NCI-H1105 (cell line): ENCODE data around the gene PKN1.
"Not testable (repeated sequence)": the region's sequence is repeated elsewhere in the genome, so short reads cannot be mapped to it uniquely, and the experiment has no call there.

Experiments
- DNase-seq: peaks from one replicate; lab custom pipeline; 2025; lab: John Stamatoyannopoulos, UW

Gene PKN1

GRCh38 chr19:14487370-14488125, 54.4 kb downstream of the PKN1 start:
- no peak for DNase-seq

DNA sequence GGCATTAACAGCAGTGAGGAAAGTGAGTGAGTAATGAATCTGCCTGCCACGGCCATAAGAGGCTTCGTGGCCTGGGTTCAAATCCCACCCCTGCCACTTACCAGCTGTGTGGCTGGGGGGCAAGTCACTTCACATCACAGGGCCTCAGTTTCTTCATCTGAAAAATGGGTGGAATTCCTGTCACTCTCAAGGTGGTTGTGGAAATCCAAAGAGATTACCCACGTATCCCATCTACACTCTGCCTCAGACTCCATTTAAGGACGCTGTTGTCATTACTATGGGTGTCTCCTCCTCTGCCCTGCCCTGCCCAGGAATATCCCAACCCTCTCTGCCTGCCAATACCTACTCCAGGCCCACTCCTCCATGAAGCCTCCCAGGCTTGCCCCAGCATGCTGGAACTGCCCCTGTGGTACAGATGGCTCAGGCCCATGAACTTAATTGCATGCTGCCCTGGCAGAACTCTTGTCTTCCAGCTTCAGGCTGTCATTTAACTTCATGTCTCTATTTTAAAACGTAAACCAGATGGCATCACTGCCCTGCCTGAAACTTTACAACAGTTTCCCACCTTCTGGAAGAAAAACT, 59.7 kb downstream of the PKN1 start:
- DNase-seq: no peak

DNA sequence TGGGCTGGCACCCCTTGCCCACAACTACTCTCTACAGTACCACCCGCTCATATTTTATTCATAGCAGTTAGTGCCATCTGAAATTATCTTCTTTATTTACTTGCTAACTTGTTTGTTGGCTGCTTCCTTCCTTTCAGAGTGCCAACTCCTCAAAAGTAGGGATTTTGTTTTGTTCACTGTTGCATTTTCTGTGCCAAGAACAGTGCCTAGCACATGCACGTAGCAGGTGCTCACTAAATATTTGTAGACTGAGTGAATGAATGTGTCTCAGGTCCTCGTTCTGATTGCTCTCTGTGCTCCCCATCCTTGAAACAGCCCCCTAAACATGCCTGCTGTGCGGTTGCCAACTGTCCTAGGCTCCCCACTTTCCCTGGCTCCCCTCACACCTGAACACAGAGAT, 61.3 kb downstream of the PKN1 start:
- no peak for DNase-seq

DNA sequence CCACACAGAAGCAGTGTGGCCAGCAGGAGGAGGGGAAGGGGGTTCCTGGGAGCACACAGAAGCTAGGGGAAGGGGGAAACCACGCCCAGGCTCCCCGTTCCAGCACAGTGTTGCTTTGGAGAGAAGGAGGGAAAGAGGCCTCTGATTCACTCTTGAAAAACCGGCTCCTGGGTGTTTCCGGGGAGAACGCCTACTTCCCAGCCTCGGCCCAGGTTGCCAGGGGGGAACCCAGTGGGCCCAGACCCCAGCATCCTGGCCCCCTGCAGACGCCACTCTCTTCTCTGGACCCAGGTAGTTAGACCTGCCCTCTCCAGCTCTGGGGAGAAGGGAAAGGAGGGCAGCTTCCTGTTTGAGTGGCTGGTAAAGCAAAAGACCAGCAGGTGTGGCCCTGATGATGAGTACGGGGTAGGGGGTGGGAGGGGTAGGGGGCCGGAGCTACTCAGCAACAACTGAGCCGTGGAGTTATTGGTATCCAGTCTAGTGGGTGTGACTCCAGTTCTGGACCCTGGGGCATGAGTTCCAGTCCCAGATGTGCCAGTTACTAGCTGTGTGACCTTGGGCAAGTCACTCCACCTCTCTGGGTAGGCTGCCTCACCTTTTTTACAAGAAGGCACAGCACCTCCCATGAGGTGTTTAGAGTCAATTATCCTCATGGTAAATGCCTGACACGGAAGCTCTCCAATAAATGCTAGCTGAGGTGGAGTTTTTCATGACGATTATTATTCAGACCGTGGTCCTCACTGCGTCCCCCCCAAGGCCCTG, 62.0 kb downstream of the PKN1 start:
- DNase-seq: no peak

- DNase-seq: no peak
These were observed 62.5 kb downstream of the PKN1 start for GRCh38 chr19:14495672-14496028.

GRCh38 chr19:14496029-14496833, 63.1 kb downstream of the PKN1 start, which contains the start of gene GIPC1:
GIPC1 (minus strand) TSS chr19:14496127; CDS start chr19:14482976, 13,151 bp downstream.
- DNase-seq: peak; percentile 98

GRCh38 chr19:14496834-14497227, 63.7 kb downstream of the PKN1 start:
- DNase-seq: no peak

DNA sequence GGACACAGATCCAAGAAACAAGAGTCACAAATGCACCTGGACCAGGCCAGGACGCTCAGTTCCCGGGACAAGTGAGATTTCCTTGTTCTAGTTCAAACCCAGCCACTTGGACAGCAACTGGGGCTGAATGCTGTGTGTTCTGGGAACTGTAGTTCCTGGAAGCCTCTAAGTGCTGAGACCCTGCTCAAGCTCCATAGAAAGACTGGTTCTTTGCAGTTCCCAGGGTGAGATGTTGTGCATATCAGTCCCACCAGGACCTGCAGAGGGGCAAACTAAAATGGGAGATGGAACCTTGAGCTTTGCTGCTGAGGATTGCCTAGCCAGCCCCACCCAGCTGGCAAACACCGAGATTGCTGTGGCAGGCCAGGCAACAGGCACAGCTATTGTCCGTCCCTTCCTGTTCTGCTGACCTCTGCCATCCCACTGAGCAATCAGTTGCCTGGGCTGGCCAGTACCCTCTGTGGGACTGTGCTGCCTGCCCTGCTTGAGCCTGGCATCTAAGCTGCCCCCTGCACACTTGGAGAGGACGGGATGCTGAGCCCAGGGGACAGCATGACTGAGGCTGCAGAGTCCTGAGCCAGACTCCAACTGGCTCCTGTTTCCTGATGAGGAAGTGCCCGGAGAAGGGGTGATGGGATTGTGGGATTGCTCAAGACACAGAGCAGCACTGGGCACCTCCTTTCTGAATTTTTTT, 64.3 kb downstream of the PKN1 start:
- DNase-seq: no peak

DNA sequence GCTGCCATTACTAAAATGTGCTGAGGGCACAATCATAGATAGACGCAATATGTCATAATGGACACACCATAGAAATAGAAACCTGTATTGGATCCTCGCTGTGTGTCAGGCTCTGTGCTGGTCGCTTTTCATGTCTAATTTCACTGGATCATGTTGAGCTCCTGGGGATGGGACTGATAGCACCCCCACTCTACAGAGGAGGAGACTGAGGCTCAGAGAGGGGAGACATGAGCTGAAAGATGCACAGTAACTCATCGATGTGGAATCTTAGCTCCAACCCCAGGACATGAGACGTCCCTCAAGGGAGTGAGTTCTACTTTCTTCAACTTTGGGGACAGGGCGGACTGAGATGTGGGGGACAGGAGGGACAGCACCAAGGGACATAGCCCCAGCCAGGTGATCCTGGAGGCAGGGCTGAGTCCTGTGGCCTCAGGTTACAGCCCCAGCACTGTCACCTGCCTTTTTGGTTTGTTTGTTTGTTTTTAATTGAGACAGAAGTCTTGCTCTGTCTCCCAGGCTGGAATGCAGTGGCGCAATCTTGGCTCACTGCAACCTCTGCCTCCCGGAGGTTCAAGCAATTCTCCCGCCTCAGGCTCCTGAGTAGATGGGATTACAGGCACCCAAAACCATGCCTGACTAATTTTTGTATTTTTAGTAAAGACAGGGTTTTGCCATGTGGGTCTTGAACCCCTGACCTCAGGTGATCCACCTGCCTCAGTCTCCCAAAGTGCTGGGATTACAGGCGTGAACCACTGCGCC, 69.4 kb downstream of the PKN1 start:
- DNase-seq: no peak

- no peak for DNase-seq
These were observed 70.2 kb downstream of the PKN1 start for GRCh38 chr19:14503285-14503684.

DNA sequence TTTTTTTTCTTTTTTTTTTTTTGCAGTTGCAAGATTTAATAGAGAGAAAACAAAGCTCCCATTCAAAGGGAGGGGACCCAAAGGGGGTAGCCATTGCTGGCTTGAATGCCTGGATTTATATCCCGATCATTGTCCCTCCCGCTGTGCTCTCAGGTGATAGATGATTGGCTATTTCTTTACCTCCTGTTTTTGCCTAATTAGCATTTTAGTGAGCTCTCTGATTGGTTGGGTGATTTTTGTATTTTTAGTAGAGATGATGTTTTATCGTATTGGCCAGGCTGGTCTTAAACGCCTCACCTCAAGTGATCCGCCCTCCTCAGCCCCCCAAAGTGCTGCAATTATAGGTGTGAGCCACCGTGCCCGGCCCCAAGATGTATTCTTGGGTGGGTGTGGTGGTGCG, 71.5 kb downstream of the PKN1 start:
- DNase-seq: not testable (repeated sequence)

DNA sequence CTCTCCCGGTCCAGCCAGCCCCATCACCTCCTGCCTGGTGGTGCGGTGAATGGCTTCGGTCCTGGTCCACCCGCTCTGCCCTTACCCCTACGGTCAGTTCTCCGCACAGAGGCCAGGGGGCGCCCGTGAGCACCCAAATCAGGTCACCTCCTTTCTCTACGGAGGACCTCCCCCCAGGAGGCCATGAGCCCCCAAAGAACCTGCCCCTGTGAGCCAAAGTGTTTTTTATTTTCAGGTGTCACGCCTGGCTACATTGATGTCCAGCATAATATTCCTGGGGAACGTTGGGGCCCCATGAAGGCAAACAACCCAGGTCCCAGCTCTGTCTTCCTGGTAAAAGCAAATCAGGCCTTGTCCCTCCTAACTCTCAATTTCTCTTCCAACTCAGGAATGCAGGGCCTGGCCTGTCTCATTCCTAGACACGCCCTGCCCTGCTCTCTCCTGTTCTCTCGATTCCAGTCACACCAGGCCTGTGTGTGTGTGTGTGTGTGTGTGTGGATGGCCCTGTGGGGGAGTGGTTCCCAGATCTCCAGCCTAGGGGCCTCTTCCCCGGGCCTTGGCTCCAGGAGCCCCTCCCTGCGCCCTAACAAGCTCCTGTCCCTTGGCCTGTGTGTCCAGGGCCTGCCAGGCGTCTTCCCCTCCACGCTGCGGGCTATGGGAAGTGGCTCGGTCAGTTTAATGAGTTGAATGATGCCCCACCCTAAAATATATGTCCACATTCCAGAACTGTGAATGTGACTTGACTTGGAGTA, 72.6 kb downstream of the PKN1 start:
- no peak for DNase-seq

GRCh38 chr19:14507704-14508542, 74.8 kb downstream of the PKN1 start:
- DNase-seq: no peak

- DNase-seq: no peak
These were observed 77.5 kb downstream of the PKN1 start for GRCh38 chr19:14510311-14511228.

DNA sequence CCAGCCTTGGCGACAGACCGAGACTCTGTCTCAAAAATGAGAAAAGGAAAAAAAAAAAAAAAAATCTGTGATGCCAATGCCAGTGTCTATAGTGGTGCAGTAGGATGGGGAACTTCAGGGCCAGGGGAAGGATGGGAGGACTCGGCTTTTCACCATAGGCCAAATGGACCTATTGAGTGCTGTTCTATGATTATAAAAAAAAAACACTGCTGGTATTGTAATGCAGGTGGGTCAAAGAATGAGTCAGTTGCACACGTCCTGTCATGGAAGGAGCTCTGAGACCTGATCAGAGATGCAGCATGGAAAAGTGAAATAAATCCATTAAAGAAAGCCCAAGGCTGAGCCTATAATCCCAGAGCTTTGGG, 78.1 kb downstream of the PKN1 start:
- no peak for DNase-seq

DNA sequence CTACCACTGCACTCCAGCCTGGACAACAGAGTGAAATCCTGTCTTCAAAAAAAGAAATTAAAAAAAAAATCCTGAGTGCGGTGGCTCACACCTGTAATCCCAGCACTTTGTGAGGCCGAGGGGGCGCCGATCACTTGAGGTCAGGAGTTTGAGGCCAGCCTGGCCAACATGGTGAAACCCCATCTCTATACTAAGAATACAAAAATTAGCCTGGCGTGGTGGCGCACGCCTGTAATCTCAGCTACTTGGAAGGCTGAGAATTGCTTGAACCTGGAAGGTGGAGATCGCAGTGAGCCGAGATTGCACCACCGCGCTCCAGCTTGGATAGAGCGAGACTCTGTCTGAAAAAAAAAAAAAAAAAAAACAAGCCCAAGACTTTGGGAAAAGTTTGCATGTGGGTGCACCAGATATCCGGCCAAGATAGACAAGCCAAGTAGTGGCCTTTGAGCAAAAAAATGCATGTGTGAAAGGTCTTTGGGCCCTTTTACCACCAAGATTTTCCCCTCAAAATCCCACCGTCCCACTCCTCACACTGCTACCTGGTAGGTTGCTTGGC, 79.4 kb downstream of the PKN1 start:
- DNase-seq: no peak

- no peak for DNase-seq
These were observed 81.2 kb downstream of the PKN1 start for GRCh38 chr19:14514215-14514863.
